T follicular helper cell (primary cell): Measurements from ENCODE around the gene PROKR1.
A peak's percentile ranks its signal among the peaks of the same experiment; 100 is the strongest.
"Not testable (repeated sequence)": the region's sequence is repeated elsewhere in the genome, so short reads cannot be mapped to it uniquely, and the experiment has no call there.

Source experiments
- DNase-seq: peaks from one replicate; pipeline ENCODE4 v3.0.0-alpha.2; 2020; ENCODE audit warnings: low read depth
- total RNA-seq, 2 experiments: gene quantifications; one replicate each; lab custom pipeline; 2026; lab: John Stamatoyannopoulos, UW

The PROKR1 gene
- total RNA-seq, result 0 to 0.09 reads per million in 2 experiments

DNA sequence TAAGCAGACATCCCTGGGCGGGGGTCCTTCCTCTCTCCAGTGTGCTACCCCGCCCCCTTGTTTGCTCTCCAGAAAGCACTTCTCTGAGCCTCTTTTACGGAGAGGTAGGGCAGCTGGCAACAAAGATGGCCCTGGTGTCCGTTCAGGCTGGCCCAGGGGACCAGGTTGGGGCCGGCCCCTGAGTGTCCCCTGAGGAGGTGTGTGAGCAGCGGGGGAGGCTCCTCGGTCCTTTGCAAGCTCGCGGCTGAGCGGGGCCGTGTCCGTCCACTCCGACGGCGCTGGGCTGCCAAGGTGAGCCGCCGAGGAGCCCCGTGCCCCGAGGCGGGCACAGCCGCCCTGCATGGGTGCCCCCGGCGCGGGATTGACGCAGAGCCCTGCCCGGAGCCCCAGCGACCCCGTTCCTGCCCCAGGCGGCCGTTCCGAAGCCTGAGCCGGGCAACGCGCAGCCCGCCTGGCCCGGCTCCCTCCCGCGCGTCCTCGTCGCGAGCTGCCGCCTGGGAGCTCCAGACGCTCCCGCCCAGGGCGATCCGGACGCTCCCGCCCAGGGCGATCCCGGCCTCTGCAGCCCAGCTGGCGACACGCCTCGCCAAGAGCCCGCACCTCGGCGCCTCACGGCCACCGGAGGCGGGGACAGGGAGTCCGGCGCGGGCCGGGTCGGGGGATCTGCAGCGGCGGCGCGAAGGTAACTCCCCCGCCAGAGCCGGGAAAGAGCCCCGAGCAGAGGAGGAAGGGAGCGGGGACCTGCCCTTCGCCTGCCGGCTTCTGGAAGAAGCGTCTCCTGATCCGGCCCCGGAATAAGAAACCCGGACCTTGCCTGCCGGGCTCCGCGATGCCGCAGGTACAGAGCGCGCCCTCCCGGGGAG lies at the start of gene PROKR1:
PROKR1 (plus strand) TSS at position 569 of the 863 bp plus-strand sequence. CDS start 2,243 bp downstream, outside the sequence.
- DNase-seq, result no peak

GRCh38 chr2:68594041-68594440 lies 49.3 kb upstream of the PROKR1 start:
- no peak for DNase-seq

DNA sequence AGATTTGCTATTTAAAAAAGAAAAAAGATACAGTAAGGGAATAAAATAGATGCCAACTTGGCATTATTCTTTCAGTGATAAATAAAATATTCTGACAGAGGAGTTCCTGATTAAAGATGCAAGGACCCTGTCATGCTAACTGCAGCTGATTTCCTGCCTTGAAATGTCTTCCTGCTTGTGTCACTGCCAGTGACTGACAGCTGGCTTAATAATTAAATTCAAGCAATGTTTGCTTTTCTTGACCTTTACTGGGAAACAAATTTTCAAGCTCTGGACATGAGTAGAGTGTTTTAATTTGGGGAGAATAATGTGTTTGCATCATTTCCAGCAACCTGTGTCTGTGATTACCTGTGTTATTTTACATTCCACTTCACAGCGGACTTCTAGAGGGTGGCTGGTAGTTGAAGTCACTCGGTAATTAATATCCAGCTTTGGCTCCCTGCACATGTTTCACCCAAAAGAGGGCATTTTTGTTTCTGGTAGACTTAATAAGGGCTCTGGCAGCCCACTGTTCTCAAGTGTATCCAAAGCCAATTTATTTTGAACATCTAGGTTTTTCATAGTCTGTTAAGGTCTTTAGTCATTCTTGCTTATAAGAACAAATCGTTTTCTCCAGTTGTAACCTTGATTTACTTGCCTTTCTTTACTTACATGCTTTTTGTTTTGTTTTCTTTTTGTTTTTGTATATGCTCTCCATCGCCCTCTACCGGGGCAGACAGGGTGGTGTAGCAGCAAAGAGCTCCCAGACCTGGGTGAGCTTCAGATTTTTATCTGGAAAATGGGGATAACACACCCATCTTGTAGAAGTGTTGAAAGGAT lies 48.5 kb upstream of the PROKR1 start:
- DNase-seq, result peak; percentile 35

GRCh38 chr2:68595493-68595785 lies 47.9 kb upstream of the PROKR1 start:
- not testable (repeated sequence) for DNase-seq

DNA sequence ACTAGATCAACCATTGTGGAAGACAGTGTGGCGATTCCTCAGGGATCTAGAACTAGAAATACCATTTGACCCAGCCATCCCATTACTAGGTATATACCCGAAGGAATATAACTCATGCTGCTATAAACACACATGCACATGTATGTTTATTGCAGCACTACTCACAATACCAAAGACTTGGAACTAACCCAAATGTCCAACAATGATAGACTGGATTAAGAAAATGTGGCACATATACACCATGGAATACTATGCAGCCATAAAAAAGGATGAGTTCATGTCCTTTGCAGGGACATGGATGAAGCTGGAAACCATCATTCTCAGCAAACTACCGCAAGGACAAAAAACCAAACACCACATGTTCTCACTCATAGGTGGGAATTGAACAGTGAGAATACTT lies 42.9 kb upstream of the PROKR1 start:
- DNase-seq, result not testable (repeated sequence)

DNA sequence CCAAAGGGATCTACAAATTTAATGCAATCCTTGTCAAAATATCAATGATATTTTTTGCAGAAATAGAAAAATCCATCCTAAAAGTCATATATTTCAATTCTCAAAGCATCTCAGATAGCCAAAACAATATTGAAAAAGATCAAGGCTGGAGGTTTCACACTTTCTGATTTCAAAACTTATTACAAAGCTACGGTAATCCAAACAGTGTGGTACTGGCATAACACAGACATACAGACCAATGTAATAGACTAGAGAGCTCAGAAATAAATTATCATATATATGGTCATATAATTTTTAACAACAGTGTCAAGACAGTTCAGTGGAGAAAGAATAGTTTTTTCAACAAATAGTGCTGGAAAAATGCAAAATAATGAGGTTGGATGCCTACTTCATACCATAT lies 40.3 kb upstream of the PROKR1 start:
- no peak for DNase-seq

DNA sequence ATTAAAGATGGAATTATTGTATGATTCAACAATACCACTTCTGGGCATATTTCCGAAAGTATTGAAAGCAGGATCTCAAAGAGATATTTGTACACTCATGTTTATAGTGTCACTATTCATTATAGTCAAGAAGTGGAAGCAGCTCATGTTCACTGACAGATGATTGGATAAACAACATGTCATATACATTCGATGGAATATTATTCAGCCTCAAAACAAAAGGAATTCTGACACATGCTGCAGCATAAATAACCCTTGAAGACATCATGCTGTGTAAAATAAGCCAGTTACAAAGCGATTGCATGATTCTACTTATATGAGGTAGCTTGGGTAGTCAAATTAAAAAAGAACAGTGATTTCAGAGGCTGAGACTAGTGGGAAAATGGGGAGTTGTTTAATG lies 39.3 kb upstream of the PROKR1 start:
- DNase-seq, result no peak

- no peak for DNase-seq
These were observed 37.4 kb upstream of the PROKR1 start for GRCh38 chr2:68605939-68606338.

GRCh38 chr2:68606759-68607158 lies 36.6 kb upstream of the PROKR1 start:
- no peak for DNase-seq

DNA sequence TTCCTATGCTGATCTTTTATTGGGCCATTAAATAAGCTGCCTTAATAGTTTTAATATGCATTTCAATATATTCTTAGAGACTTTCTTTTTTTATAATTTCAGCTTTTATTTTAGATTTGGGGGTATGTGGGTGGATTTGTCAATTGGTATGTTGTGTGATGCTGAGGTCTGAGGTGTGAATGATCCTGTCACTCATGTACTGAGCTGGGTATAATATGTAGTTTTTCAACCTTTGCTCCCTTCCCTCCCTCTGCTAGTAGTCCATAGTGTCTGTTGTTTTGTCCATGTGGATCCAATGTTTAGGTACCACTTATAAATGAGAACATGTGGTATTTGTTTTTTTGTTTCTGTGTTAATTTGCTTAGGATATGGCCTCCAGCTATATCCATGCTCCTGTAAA lies 35.5 kb upstream of the PROKR1 start:
- DNase-seq, result no peak

- no peak for DNase-seq
These were observed 30.4 kb upstream of the PROKR1 start for GRCh38 chr2:68612765-68613519.

DNA sequence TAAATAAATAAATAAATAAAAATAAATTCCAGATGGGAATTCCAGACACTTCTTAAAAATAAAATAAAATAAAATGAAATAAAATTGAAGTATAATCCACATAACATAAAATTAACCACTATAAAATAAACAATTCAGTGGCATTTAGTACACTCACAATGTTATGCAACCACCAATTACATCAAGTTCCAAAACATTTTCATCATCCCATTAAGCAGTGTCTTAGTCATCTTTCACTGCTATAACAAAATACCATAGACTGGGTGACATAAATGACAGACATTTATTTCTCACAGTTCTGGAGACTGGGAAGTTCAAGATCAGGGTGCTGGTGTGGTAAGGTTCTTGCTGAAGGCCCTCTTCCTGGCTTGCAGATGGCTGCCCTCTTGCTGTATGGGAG lies 22.6 kb upstream of the PROKR1 start:
- no peak for DNase-seq

GRCh38 chr2:68623820-68624219 lies 19.6 kb upstream of the PROKR1 start:
- DNase-seq, result no peak

GRCh38 chr2:68627615-68628014 lies 15.8 kb upstream of the PROKR1 start:
- DNase-seq, result no peak

DNA sequence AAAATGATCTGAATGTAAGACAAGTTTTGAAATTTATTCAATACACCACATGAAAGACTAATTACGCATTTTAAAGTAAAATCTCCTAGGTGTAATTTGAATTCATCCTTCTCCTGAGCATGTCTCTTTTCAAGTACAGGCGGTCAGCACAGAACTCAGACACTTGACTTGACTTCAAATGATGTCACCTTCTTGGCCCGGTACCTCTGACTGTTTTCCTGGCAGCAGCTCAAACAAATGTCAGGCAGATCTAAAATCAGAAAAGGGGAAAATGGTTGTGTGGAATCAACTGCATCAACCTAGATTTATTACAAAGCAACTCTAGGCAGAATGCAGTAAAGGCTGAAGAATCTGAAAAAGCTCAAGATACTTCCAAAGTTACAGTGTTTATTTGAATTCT lies 11.4 kb upstream of the PROKR1 start:
- DNase-seq, result no peak

DNA sequence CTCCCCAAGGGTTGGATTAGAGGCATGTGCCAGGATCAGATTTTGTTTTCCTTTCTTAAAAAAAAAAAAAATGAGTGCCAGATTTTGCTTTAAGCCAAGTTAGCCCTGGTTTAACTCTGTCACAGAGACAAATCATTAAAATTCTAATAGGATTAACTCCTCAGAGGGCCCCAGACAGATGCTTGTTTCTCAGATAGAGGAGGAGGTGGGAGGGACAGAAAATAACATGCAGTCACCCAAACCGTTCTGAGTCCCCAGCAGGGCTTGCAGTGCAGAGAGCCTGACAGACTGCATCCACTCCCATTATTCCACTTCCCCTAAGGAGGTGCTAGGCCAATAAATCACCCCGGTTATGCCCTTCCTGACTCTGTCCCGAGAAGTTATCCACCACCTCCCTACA lies 6.3 kb upstream of the PROKR1 start:
- DNase-seq, result no peak

DNA sequence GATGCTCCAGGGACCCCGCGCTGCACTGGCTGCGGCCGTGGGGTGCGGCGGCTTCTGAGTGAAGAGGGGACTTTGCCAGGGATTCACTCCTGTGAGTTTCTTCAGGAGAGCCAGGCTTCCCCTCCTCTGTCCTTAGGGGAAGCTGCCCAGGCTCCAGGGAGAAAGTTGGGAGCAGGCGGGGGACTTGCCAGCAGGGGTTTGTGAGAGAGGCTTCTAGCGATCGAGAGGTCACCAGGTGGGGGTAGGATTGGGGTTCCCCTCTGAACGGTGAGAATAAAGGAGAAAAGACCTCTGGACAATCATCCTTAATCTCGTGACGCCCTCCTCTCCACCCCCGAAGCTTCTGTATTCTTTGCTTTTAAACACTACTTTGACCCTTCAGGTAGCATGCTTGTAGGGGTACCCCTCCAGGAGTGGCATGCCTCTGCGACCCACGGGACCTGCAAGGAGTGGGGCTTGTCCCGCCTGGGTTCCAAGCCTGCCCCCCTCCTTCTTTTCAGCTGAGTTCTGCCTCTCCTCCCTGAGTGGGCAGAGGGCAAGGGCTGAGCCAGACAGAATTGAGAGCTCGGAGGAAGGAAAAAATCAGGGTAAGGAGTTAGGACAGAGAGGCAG lies 601 bp downstream of the PROKR1 start:
- DNase-seq, result no peak

- DNase-seq, result no peak
These were observed 2.1 kb downstream of the PROKR1 start for GRCh38 chr2:68645523-68645922.

DNA sequence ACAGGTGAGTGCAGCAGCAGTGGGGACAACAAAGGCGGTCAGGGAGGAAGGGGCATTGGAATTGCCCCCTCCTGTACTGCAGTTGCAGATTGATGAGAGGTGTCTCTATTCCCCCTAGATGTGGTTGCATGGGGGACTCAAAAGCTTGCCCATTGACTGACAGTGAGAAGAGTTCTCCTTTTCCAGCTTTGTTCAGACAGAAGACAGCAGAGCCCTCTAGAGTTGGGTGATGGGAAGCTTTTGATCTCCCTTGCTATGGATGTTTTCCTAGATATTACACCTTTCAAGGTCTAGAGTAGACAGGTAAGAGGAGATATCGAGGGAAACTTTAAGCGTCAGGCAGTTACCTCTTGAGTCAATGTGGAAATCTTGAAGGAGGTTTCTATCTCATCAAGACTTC lies 2.9 kb downstream of the PROKR1 start:
- DNase-seq, result no peak

DNA sequence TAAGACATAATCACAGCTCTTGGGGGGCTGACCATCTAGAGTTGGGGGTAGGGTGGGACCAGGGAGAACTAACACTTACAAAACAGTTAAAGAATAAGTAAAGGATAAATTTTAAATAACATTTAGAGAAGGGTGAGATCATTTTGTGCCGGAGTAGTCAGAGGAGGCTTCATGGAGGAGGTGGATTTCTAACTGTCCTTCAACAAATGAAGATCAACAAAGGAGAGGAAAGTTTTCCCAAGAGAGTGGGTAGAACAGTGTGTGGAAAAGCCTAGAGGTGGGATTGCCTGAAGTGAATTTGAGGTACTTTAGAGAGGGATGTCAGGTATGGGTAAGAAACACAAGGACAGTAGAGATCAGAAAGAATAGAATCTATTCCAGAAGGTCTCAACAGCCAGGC lies 7.3 kb downstream of the PROKR1 start:
- no peak for DNase-seq

GRCh38 chr2:68653034-68653433 lies 9.7 kb downstream of the PROKR1 start:
- no peak for DNase-seq

DNA sequence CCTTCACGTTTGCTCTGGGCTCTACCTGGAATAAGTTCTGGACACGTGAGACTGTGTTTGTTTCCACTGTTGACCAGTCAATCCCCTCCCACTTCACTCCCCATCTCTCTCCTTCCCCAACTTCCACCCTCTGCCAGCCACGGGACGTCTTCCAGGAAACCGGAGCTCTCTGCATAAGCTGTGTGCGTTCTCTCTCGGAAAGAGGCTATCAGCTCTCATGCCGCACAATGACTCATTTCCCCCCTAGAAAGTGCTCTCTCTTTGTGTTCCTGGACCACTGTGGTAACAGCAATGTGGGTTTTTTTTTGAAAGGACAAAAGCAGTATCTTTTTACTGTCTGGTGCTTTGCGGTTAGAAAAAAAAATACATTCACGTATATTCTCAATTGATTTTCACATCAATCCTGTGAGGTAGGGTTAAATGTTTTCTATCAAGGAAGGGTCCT lies 10.2 kb downstream of the PROKR1 start:
- no peak for DNase-seq
